ENCODE results near the gene TMEM87A.

The TMEM87A gene

DNA sequence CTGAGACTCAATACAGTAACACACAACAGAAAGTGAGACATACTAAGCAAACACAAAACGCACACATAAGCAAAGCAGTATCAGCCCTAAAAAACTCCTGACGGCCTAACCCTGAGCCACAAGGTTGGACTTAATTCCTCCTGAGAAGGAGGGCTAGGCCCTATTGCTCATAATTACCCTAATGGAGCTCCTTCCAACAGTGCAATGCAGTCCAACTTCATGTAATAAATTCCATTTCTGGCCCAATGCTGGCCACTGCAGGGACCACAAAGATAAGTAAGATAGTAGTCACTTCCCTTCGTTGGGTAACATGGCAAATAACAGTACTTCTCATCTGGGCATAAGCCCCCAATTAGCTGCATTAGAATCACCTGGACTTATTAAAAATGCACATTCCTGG lies 69.3 kb downstream of the TMEM87A start:
- DNase-seq (ENCODE audit: insufficient read length, low spot score), result no peak
- no peak for FAIRE-seq
- TF ChIP-seq POLR2A (IDR thresholded peaks at IDR 0.05; ENCODE audit: low read depth, low read length), result no peak

DNA sequence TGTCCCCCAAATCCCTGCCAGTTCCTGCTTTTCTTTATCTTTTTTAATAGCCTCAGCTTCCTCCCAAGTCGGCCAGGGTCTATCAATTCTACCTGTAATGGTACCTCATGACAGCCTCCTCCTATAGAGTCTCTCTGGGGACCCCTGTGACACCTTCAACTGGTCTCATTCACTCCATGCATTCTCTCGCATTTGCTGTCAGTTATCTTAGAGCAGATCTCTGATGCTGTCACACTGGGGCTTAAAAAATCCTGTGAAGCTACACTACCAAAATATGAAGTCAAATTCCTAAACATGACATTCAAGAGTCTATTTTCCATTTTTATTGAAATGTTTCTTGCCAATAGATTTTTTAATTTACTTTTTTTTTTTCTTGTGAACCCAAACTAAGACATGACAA lies 70.6 kb downstream of the TMEM87A start:
- no peak for TF ChIP-seq POLR2A (IDR thresholded peaks at IDR 0.05; ENCODE audit: low read depth, low read length)
- FAIRE-seq (no peak), DNase-seq (ENCODE audit: insufficient read length, low spot score) (no peak)

DNA sequence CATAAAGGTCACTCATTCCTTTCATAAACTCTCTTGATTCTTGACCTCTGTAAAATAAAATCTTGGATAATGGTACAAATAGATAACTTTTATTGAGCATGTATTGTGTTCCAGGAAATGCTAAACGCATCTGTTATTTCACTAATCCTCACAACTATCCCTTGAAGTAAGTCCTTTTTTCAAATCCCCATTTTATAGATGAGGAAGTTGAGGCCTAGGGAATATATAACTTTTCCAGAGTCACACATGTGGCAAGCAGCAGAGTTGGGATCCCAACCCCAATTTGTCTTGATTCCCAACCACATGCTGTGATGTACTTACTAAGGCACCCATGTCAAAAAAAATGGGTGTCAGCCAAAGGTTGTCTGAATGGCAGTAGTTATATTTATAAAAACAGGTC lies 71.4 kb downstream of the TMEM87A start:
- FAIRE-seq, result no peak
- no peak for TF ChIP-seq POLR2A (IDR thresholded peaks at IDR 0.05; ENCODE audit: low read depth, low read length)

DNA sequence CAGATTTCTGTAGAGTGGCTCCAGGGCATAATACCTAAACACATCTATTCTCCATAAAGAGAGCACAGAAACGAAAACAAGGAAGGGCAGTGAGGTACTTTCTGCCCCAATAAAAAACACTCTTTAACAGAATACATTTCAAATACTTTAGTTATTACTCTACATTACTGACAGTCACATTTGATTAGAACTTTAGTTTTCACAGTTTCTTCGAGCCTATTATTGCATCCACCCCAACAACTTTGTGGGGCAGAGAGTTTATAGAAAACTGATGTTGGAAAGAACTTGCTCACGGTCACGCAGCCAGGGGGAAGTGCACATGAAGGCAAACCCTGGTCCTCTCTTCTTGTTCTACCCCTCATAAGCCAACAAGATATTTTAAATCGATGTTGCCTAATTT lies 74.1 kb downstream of the TMEM87A start:
- TF ChIP-seq POLR2A (IDR thresholded peaks at IDR 0.05; ENCODE audit: low read depth, low read length), result no peak
- DNase-seq (ENCODE audit: insufficient read length, low spot score) (no peak), FAIRE-seq (no peak)

More for the DNA sequence above, 71.4 kb downstream of the TMEM87A start:
- no peak for DNase-seq (ENCODE audit: insufficient read length, low spot score)

DNA sequence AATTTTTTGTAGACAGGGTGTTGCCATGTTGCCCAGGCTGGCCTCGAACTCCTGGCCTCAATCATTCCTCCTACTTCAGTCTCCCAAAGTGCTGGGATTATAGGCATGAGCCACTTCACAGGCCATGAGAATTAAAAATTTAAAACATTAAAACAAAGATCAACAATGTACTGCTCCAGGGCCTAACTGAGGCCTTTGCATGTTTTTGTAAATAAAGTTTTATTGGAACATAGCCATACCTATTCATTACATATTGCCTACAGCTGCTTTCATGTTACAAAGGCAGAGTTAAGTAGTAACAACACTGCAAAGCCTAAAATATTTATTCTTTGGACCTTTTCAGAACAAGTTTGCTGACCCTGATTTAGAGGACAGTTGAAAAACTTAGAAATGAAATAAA lies 74.7 kb downstream of the TMEM87A start:
- TF ChIP-seq POLR2A (IDR thresholded peaks at IDR 0.05; ENCODE audit: low read depth, low read length), result no peak
- DNase-seq (ENCODE audit: insufficient read length, low spot score) (no peak), FAIRE-seq (no peak)

DNA sequence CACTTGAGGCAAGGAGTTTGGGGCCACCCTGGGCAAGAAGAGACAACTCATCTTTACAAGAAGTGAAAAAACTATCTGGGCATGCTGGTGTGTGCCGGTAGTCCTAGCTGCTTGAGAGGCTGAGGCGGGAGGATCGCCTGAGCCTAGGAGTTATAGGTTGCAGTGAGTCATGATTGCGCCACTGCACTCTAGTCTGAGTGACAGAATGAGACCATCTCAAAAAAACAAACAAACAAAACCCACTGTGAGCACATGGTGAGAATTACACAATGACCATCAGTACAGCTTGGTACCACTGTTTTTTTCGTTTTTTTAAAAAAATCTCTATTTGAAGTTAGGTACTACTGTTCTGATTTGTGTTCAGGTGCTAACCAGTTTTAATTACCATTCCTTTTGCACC lies 78.7 kb downstream of the TMEM87A start:
- no peak for TF ChIP-seq POLR2A (IDR thresholded peaks at IDR 0.05; ENCODE audit: low read depth, low read length)
- no peak for DNase-seq (ENCODE audit: insufficient read length, low spot score)
- no peak for FAIRE-seq

DNA sequence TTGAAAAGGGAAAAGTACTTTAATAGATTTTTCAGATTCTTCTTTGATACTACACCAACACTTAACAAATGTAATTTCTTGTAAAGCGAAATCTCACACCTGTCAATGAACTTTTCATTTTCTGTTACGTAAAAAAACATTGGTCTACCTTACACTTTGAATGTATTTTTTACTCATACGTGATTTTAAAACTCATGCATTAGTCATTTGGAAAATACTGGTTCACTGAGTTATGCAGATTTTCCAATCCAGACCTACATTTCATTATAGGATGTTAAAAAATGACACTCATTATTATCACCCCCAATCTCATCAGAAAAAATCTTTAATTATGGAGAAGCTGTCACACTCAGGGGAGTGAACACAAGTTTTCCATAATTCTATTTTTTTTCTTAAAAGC lies 79.8 kb downstream of the TMEM87A start:
- no peak for TF ChIP-seq POLR2A (IDR thresholded peaks at IDR 0.05; ENCODE audit: low read depth, low read length)
- FAIRE-seq (no peak), DNase-seq (ENCODE audit: insufficient read length, low spot score) (no peak)

DNA sequence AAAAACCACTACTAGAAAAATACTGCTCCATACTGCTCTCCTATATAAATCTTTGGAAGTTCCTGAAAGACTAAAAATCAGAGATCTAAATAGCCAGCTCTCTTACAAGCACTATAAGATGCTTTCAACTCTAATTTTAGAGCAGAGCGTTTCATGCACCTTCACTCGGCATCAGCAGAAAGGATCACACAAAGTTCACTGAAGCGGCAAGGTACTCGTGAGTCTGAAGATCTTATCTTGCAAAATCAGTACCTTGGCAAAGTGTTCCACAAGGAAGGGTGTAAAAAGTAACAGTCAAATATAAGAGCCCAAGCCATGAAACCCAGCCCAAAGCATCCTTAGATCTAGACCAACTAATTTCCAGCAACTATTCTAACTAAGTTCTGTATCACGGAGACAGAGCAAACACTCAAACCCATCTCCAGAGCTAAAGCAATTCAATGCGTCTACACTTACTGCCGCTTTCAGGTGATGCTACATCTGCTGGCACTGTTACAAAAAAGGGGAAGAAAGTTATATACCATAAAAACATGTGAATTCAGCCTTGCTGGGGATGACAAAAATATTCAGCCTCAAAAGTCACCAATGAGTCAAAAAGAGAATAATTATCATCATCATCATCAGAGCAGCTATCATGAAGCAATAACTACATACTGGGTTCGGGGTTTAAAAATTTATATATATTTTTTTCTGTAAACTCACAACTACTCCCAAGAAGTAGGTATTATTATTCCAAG lies 81.5 kb downstream of the TMEM87A start:
- TF ChIP-seq POLR2A (IDR thresholded peaks at IDR 0.05; ENCODE audit: low read depth, low read length), result no peak
- DNase-seq (ENCODE audit: insufficient read length, low spot score) (no peak), FAIRE-seq (no peak)

DNA sequence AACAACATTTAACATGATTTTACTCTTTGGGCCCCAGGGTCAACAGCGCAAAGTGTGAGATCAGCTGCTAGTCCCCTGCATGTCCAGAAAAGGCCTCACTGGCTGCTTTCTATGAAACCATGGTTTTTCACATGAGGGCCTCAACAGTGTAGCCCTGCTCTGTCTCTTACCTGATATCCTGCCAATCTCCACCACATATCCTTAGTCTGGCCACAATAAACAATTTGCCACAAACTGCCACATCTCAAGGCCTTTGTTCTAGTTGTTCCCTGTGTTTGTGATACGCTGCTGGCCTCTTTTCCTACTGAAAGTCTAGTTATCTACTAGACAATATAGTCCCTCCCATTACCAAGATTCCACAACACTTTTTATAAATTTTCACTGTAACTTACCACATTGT lies 82.9 kb downstream of the TMEM87A start:
- DNase-seq (ENCODE audit: insufficient read length, low spot score) (no peak), FAIRE-seq (no peak)
- TF ChIP-seq POLR2A (IDR thresholded peaks at IDR 0.05; ENCODE audit: low read depth, low read length), result no peak

DNA sequence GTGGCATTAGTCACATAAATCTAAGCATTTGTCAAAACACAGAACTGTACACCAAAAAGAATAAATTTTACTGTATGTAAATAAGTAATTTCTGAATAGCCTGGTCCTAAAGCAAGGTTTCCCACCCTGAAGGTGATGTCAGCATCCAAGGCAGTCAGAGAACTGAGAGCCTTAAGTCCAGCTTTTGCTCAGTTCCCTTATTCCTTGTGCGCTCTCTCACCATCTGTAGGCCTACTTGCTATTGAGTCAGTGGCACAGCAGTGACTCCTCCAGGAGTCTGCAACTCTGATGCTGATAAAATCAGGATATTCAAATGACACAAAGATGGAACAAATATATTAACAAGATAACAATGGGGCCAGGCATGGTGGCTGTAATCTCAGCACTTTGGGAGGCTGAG lies 87.4 kb downstream of the TMEM87A start:
- no peak for FAIRE-seq
- TF ChIP-seq POLR2A (IDR thresholded peaks at IDR 0.05; ENCODE audit: low read depth, low read length), result no peak
- DNase-seq (ENCODE audit: insufficient read length, low spot score), result no peak

DNA sequence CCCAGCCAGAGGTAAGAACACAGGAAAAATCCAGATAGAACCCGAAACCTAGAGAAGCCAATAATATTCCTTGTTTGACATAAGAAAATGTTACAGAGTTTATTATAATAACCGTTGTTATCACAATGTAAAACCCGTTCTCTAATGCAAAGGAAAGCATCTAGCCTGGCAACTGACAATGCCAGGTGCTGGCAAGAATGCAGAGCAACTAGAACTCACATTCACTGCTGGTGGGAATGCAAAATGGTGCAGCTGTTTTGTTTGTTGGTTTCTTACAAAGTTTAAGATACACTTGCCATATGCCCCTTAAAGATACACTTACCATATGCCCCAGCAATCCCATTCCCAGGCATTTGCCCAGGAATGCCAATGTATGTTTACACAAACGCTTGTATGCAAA lies 88.5 kb downstream of the TMEM87A start:
- DNase-seq (ENCODE audit: insufficient read length, low spot score) (no peak), FAIRE-seq (no peak)
- no peak for TF ChIP-seq POLR2A (IDR thresholded peaks at IDR 0.05; ENCODE audit: low read depth, low read length)

DNA sequence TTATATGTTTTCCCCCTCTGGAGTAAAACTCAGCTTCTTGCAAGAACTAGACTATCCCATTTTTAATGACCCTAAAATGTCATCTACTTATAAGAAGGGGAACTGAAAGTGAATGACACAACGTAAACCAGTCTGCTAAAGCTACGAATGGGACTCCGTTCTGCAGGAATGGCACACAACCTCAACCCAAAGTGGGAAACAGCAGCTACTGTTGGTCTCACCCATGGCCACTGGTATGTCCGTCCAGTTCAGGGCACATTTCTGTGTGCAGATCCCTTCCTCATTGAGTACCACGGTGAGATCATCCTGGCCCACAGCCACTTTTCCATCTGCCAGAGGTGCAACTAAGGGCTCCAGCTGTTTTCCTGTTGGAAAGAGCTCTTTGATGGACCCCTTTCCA lies 88.9 kb downstream of the TMEM87A start:
- FAIRE-seq (no peak), DNase-seq (ENCODE audit: insufficient read length, low spot score) (no peak)
- TF ChIP-seq POLR2A (IDR thresholded peaks at IDR 0.05; ENCODE audit: low read depth, low read length), result no peak

DNA sequence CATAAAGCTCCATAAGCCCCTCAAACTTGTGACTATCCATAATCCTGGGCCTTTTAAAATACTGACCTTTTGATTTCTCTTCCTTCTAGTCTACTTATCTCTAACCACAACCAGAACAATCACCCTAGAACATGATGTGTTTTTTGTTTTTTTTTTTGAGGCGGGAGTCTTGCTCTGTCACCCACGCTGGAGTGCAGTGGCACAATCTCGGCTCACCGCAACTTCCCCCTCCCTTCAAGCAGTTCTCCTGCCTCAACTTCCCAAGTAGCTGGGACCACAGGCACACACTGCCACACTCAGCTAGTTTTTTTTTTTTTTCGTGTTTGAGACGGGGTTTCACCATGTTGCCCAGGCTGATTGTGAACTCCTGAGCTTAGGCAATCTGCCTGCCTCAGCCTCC lies 90.3 kb downstream of the TMEM87A start:
- FAIRE-seq, result no peak
- TF ChIP-seq POLR2A (IDR thresholded peaks at IDR 0.05; ENCODE audit: low read depth, low read length), result no peak
- no peak for DNase-seq (ENCODE audit: insufficient read length, low spot score)

DNA sequence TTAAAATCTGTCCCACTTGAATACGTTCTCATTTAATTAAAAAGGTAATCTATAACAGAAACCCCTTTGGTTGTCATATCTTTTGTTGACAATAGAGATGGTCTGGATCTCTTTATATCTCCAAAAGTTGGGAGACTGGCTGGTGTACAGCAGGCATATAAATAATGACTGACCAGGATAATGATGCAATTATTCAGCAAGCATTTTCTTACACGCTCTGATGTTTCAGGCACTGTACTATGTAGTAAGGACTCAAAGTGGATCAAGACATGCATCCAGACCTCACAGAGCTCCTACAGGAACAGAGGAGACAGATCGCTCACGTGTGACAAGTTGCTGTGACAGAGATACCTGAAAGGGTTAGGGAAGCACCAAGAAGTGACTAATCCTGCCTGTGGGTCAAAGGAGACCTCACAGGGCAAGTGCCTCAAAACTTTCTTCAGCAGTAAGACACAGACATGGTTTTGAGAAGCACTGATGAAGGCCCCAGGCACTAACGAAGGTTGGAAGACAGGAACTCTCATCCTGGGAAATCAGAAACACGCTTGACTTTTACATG lies 90.8 kb downstream of the TMEM87A start:
- TF ChIP-seq POLR2A (IDR thresholded peaks at IDR 0.05; ENCODE audit: low read depth, low read length), result no peak
- FAIRE-seq (no peak), DNase-seq (ENCODE audit: insufficient read length, low spot score) (no peak)

DNA sequence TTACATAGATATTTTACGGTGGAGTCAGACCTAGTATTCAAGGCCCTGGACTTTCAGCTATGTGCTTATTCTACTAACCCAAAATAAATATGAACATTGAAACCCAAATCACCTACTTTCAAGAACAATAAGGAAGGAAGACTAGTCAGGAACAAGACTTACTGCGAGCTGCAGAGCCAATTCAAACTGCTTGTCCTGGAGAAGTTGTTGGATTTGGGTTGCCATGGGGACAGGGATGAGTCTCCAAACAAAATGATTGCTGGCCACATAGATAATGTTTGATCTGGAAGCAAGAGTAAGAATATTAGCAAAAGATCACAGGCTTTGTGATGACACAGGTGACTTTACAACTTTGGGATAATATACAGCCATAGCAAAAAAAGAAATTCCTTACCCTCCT lies 95.2 kb downstream of the TMEM87A start:
- TF ChIP-seq POLR2A (IDR thresholded peaks at IDR 0.05; ENCODE audit: low read depth, low read length), result no peak
- no peak for DNase-seq (ENCODE audit: insufficient read length, low spot score)
- no peak for FAIRE-seq
